HG03280 (cell line): Measurements from ENCODE around the gene PDE9A.

Experiments used
- ATAC-seq: cut with Tn5 transposase; IDR thresholded peaks from one replicate; pipeline ENCODE4 v1.9.1; 2021; ENCODE audit warnings: mild to moderate bottlenecking, moderate library complexity; ENCODE audit not compliant: unreplicated experiment

The PDE9A gene

DNA sequence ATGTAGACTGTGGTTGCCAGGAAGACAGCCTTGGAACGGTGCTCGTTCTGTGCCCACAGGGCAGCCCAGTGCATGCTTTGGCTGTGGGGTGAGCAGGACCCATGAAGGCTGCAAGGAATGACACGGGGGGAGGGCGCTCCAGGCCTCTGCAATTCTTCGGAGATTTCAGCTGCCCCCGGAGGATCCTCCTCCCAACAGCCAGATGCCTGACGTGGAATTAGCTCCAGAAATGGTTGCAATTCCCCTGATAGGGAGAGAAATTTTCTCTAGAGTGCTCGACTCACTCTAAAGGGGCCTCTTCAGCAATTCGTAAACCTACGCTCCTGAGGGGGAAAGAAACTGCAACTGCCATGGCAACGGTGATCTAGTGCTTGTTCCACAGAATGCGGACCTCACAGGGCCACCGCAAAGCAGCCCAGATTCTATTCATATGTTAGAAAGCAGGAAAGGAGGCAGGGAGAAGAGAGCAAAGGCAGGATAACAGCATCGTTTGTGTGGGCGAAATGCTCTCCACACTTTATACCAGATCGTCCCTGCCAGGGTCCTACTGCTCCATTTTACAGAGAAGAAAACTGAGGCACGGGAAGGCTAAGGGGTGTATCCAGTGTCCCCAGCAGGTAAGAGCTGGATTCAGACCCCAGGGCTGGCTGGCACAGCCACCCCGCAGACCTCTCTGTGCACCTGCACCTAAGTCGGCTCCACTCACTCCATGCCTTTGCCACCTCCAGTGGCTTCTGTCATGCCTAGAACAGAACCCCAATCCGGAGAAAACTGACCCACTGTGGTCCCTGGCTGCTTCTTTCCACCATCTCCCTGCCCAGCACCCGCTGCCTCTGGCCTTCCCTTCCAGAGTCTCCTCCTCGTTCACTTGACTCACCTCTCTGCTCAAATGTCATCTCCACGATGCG is 11.9 kb upstream of the PDE9A start:
- no peak for ATAC-seq

DNA sequence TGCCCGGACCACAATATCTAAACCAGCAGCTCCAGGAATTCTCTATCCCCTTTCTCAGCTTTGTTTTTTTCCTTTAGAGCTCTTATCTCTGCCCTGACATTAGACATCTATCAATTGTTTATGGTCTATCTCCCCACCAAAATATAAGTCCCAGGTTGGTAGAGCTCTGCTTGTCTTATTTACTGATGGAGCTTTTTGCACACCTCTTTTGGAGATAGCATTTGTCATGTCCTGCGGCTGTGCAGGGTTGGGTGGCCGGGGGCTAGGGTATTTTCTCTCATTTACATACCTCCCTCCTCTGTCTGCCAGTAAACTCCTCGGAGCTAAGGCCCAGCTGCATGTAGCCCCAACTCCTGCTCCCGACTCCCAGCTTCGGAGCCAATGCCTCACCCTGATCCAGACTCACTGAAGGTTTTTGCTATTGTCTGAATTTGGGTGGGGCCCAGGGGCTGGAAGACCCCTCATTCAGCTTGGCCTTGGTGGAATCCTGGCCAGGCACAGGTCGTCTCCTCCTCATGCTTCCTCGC is 11.1 kb upstream of the PDE9A start:
- ATAC-seq = no peak

DNA sequence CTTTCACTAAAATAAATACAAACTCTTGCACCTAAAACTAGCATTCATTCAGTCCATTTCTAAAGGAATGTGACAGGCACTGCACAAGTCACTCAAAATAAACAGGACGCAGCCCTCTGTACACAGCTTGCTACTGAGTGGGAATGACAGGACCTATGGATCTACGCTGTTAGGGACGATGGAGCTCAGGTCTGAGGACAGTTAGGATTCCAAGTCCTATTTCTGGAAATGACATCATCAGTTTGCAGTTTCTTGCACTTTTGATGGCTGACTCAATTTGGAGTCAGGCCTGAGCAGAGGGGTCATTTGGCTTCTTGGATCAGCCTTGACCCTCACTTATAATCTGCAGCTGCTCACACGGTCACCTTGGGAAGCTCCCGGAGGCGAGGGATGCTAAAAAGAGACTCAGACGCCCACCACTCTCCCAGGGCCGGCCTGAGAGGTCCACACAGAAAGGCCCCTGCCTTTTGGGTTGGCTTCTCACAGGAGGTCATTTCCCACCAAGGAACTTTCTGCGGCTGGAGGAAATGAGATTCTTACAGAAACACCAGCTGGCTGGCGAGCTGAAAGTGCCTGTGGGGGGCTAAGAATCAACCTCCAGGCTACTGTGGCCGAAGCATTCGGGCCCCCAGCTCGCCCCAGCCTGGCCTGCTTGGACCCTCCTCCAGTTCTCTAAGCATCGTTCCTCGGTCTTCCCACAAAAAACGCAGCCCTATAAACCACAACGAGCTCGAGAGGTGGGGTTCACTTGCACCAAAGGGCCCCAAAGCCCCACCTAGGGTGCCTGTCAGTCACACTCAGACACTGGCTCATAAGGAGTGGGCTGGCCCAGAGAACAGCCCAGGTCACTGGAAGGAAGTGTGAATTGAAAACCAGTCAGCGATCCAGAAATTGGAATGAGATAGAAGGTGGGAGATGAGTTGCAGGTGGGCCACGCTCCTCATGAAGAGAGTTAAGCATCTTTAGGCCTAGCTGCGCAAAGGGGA is 8.9 kb upstream of the PDE9A start:
- ATAC-seq = no peak

DNA sequence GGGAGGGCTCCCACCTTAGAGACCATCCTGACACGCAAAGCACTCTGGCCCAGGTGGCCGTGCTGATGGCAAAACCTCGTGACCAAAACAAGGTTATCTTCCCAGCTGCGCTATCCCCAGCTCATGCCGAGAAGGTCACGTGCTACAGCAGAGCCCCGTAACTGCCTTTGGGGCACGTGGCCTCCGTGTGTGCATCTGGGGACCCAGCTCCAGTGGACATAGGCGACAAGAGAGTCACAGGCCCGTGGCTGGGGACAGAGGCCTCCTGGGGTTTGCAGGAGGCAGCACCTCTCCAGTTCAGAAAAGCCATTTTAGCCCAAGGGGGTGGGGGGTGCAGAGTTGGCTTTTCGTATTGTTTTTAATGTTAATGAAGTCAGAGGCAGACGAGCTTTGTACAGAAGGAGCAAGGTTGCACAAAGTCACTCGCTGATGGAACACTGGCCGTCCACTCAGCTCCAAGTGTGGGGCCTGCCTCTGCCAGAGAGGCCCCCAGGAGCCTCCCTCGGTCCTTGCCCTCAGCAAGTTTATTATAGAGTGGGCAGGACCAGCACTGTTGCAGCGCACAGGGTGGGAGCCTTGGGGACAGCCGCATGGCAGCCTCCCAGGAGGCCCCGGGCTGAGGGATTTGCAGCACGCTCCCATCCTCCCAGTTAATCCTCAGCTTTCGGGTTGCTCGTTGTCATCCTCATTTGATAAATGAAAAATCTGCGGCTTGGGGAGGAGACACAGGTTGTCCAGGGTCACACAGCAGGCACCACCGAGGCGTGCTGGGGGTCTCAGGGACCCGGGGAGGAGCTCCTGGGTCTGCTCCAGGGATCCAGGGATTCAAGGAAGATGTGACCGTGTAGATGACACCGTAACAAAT is 8.0 kb upstream of the PDE9A start:
- ATAC-seq = no peak

DNA sequence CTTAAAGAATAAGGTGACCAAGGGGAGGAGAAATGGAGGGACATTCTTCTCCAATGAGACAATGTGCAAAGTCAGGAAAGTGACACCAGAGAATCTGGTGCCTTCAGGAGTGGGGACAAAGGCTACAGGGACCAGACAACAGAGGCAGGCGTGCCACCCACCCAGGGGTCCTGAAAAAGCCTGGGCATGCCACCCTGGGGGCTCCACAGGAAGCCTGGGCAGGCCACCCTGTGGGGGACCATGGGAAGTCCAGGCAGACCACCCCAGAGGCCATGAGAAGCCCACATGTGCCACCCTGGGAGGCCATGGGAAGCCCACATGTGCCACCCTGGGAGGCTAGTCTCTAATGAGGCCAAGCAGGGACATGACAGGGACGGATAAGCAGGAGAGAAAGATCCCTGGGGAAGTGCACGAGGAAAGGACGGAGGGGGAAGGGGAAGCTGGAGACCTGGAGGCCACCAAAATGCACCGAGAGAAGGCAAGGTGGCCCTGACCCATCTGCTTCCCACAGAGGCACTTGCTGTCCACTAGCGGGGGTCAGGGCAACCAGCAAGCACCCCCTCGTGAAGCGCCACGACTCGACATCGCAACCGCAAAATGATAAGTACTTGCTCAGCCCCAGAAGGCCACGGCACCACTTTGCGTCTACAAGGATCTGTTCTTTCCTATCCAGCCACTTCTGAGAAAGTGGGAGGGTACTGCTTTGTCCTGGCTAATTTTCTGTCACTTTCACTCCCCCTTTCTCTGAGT is 7.2 kb upstream of the PDE9A start:
- no peak for ATAC-seq

DNA sequence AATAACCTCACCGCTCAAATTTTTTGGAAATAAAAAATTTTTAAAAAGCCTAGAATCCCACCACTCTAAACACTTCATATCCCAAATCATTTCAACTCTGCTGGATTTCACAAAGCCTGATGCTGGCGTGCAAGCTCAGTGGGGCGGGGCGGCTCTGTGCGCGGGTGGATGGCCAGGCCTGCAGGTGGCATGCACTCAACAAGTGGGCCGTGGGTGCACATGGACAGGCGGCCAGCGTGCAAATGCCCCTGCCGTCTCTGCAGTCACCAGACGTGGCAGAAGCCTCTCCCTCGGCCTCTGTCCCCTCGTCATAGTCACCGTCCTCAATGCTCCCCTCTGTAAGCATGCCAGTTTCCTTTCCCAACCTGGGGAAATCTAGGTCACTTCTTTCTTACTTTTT is 6.6 kb upstream of the PDE9A start:
- no peak for ATAC-seq

DNA sequence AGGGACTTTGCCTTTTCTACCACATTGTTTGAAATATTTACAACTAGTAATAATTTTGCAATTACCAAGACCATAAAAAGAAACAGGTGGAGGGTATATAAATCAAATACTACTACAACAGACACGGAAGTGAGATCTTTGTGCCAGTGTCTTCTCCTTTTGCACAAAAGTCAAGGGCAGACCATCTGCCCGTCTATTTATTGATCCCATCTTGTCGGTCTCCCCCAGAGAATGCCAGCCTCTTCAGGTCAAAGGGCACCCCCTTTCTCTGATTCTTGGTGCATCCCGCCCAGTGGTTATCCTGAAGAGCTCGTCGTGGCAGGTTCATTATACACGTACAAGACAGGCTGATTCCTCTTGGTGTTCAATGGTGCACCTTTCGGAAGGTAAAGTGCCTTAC is 4.8 kb upstream of the PDE9A start:
- no peak for ATAC-seq

DNA sequence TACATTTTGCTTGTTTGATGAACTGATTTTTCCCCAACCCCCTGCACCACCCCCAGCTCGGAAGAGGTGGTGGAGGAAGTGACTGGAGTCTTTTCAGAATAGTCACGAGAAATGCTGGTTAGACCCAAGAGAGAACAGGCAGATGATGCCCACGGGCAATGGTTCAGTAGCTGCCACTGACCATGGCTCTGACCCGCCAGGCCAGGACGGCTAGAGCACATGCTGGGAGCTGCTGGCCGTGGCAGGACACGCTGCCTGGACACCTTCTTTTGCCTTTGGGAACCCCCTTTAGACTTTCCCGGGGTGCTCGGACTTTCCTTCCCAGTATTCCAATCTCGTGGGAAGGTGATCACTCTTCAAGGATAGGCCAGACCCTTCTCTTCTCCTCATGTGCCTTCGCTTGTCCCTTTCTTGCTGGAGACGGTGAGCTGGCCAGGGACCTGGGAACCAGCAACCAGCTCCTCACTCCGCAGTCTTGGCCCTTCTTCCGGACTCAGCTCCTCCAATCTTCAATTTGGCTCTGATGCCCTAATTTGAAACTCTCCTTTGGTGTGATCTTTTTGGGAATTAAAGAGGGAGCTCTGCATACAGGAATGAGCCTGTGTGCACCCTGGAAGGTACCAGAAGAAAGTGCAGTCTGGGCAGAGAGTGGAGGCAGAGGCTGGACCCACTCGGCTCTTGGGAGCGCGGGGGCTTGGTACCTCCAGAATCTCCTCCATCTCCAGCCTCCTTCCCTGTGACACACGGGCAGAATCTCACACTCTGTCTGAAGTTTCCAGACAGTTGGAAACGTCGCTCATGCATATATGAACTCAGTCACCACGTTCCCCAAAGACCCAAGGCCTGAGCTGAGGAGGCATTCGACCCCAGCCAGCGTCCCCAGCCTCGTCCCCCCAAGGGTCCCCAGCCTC is 4.0 kb upstream of the PDE9A start:
- ATAC-seq = no peak

DNA sequence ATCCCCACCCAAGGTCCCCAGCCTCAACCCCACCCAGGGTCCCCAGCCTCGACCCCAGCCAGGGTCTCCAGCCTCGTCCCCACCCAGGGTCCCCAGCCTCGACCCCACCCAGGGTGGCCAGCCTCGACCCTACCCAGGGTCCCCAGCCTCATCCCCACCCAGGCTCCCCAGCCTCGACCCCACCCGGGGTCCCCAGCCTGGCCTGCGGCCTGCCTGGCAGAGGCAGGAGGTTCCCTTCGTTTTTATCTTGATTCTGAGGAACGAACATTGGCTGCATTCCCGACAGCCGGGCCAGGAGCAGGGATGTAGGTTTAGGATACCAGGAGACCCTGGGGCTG is 3.4 kb upstream of the PDE9A start:
- ATAC-seq = no peak

DNA sequence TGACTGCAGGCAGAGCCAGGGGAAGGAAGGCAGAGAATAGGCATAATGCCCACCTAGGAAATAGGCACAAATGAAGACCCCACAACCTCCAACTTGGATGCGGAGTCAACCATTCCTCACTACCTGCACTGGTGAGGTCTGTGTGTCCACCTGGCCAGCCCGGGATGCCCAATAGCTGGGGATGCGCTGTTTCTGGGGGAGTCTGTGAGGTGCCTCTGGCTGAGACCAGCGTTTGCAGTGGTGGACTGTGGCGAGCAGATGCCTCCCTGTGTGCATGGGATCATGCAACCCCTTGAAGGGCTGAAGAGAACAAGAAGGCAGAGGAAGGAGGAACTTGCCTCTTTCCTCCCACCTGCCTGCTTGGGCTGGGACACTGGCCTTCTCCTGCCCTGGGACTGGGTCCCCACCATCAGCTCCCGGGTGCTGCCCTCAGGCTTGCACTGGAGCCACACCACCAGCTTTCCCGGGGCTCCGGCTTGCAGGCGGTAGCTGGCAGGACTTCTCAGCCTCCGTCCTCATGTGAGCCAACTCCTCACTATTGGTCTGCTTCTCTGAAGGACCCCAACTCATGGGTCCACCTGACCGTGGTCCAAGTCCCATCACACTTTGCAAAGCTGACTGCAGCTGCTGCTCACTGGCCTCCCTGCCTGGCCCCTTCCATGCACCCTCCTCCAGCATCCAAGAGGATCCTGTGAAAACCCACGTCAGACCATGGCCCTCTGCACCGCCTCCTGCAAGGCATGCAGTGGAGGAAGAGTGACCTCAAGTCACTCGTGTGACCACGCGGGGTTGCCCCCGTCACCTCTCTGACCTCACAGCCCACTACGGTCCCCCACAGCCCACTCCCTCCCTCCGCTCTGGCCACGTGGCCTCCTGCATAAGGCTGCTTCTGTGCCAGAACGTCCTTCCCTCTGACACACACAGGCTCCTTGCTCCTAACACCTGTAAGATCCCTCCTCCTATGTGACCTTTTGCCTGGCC is 2.7 kb upstream of the PDE9A start:
- no peak for ATAC-seq

DNA sequence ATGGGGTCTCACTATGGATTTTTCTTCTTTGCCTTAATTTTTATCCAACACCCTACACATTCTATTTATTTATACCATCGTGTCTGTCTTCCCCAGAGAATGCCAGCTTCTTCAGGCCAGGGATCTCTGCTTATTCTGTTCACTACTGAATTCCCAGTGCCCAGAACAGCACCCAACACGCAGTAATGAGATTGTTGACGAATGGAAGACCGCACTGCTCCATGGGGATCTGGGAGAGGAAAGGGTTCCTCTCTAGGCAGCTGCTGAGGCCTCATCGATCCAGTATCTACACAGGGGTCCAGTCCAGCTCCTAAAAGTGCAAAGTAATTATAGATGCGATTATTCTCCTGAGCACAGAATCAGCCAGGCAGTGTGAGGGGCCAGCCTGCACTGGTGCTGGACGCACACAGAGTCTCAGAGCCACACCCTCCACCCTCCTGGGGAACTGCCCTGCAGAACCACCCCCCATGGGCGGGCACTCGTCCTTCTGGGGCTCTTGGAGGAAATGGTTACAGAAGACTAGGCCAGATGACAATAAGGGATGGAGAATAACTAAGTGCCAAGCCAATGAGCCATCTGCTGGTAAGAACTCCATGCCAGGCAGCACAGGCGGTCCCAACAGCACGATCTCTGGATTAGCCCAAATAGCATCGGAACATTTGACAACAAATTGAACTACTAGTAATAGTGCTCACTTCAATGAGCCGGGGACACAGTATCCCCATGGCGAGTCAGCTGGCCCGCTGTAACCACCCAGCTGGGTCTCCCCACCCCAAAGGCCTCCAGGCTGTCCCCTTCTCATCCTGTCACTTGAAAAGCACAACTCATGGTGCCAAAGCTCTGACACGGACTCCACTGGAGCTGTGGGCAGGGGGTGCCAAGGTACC is 1.7 kb upstream of the PDE9A start:
- ATAC-seq = no peak

DNA sequence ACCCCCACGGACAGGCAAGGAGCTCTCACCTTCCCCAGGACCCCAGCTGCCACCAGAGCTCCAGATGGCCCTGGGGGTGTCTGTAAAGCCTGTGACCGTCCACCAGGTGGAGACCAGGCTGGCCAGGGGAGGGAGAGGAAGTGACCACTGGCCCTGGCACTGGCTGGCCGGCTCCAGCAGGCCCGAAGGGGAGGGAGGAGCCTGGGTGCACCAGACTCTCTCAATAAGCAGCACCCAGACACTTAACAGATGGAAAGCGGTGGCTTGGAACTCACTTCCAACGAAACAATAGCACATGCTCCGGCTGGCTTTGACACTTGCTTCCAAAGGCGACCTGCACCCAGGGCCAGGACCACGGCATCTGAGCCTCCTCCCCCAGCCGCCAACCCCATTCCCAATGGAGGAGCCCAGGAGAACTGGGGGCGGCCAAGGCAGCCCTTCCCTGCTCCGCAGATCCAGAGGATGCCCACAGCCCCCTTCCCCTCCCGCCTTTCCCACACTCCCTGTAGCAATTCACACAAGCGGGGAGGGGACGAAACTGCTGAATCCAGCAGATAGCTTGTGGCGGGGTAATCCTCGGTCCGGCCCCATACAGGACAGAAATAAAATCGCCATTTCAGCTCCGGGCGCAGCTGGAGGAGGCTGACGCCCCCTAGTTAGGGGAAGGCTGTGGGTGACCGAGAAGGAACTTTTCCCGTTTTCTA is 742 bp upstream of the PDE9A start:
- ATAC-seq = no peak

DNA sequence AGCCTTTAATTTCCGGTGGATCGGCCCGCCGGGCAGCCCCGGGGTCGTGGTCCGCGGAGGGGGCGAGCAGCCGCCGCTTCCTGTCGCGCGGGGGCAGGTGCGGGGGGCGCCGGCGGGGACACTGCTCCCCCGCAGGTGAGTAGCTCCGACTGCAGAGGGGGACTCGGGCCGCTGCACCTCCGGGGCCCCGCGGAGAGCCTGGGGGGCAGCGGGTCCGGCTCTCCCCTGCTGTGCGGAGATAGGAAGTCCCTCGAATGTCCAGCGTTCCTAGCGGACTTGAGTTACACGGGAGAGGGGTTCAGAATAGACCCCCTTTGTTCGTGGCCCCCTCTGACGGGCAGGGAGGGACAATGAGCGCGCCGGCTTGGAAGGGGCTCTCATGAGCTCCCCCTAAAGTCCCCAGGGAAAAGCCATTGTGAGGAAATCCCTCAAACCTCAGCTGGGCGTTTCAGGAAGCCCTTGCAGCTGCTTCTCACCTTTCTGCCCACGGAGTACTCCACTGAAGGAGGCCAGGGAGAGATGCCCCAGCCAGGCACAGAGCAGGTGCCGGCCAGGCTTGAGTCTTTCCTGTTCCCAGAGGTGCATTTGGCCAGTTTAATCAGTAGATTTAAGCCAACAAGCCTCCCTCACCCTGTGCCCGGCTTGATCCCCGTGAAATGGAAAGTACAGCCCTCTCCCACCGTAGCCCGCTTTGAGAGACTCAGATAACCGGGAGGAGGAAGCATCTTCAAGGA is 925 bp downstream of the PDE9A start:
- no peak for ATAC-seq

DNA sequence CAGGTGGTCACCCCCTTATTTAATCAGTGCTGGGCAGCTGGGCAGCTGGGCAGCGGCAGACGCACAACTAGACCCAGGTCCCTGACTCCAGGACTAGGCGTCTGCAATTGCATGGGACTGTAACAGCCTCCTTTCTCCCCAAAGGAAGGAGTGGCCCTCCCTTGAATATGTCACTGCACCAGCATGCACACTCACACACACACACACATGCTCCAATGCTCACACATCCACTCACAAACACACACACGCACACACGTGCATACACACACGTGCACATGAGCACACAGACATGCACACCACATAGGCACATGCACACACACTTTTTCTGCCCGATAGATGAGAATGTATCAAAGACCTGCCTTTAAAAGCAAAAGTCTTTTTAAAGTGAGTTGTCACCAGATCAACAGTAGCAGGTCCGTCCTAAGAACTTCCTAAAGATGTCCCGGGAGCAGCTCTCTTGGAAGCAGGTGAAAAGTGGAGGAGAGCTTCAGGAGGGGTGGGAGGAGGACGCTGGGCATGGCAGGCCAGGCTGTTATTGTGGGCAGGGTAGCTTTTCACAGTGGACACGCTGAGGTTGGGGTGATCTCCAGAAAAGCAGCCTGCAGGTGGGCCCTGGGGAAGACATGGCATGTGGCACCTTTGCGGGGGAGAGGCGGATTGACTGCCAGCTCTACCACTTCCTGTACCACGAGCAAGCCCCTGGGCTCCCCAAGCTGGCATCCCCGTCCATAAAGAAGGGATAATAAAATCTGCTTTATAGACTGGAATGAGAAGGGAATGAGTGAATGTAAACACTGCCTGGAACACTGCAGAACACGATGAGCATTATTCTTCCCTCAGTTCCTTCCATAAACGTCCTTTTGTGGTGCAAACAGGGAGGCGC is 1.7 kb downstream of the PDE9A start:
- no peak for ATAC-seq
